SK-N-SH (cell line): ENCODE measurements around the gene TJP3. TPM values are rescaled to one million over a fixed set of nuclear protein-coding genes. Genes with fewer than 3 reads are reported as not detected.

ENCODE experiments used
- CTCF ChIA-PET: fragments of 300-600, 350-600 bp; formaldehyde crosslinking; extraction: SDS; loops from one replicate; lab custom pipeline; 2021; lab: Yijun Ruan, JAX
- POLR2A ChIA-PET: fragments of 350-600 bp; sonication (Branson Sonifier 250); formaldehyde crosslinking; extraction: SDS; loops from one replicate; lab custom pipeline; 2020; ENCODE audit warnings: antibody characterized with exemption, inconsistent platforms; lab: Yijun Ruan, JAX
- DNase-seq: peaks from one replicate; pipeline ENCODE4 v3.0.0; 2012
- H2AFZ ChIP-seq: fragments of 200-600 bp; sonication (generic); 2 replicates; pipeline ENCODE4 v1.8.1; 2016; ENCODE audit warnings: antibody characterized with exemption, mild to moderate bottlenecking, low read depth
- H3F3A ChIP-seq: fragments of 200-600 bp; sonication (generic); replicated peaks from 2 replicates; pipeline ENCODE3; 2016; ENCODE audit warnings: antibody characterized with exemption, mild to moderate bottlenecking; ENCODE audit not compliant: insufficient read depth
- H3K27ac ChIP-seq, 2 experiments: fragments of 200-500 bp in 1 of 2; fragments of 200-600 bp in 1 of 2; sonication (Bioruptor generic) in 1 of 2; sonication (generic), shearing (Covaris generic) in 1 of 2; 2 replicates each; pipeline versions ENCODE4 v1.5.1 to v1.6.1; 2014 to 2016; ENCODE audit warnings: low read depth in 2 of 2, inconsistent platforms in 1 of 2, low read length in 1 of 2, mild to moderate bottlenecking in 1 of 2, mixed read lengths in 1 of 2
- H3K27me3 ChIP-seq: fragments of 200-600 bp; sonication (generic), shearing (Covaris generic); 2 replicates; pipeline ENCODE4 v1.6.1; 2016; ENCODE audit warnings: mixed run types; ENCODE audit not compliant: insufficient read depth
- H3K36me3 ChIP-seq, 2 experiments: fragments of 200-500 bp in 1 of 2; fragments of 200-600 bp in 1 of 2; sonication (Bioruptor generic) in 1 of 2; sonication (generic) in 1 of 2; replicated peaks in 1 of 2; 2 replicates each; pipeline versions ENCODE3 to v1.5.1; 2014 to 2016; ENCODE audit warnings: low read length in 1 of 2, mild to moderate bottlenecking in 1 of 2; ENCODE audit not compliant: insufficient read depth in 2 of 2, control insufficient read depth in 1 of 2
- H3K4me1 ChIP-seq, 2 experiments: fragments of 200-500 bp in 1 of 2; fragments of 200-600 bp in 1 of 2; sonication (Bioruptor generic) in 1 of 2; sonication (generic), shearing (Covaris generic) in 1 of 2; 2 replicates each; pipeline versions ENCODE4 v1.5.1 to v1.6.1; 2014 to 2016; ENCODE audit warnings: low read depth in 1 of 2, low read length in 1 of 2, mixed run types in 1 of 2; ENCODE audit not compliant: insufficient read depth in 2 of 2, control insufficient read depth in 1 of 2
- H3K4me2 ChIP-seq: fragments of 200-600 bp; sonication (generic), shearing (Covaris generic); 2 replicates; pipeline ENCODE4 v1.6.1; 2017; ENCODE audit warnings: mixed run types
- H3K4me3 ChIP-seq, 2 experiments: fragments of 200-500 bp in 1 of 2; fragments of 200-600 bp in 1 of 2; sonication (Bioruptor generic) in 1 of 2; sonication (generic), shearing (Covaris generic) in 1 of 2; 2 replicates each; pipeline versions ENCODE4 v1.5.1 to v1.8.1; 2014 to 2016; ENCODE audit warnings: low read depth in 2 of 2, inconsistent platforms in 1 of 2, low read length in 1 of 2, mild to moderate bottlenecking in 1 of 2, mixed read lengths in 1 of 2, moderate library complexity in 1 of 2
- H3K79me2 ChIP-seq: fragments of 200-600 bp; sonication (generic); 2 replicates; pipeline ENCODE4 v1.8.1; 2017; ENCODE audit warnings: mild to moderate bottlenecking; ENCODE audit not compliant: insufficient read depth
- H3K9ac ChIP-seq: fragments of 200-600 bp; sonication (generic); 2 replicates; pipeline ENCODE4 v1.6.1; 2017; ENCODE audit warnings: mixed run types
- H3K9me2 ChIP-seq: fragments of 200-600 bp; sonication (generic); 2 replicates; pipeline ENCODE4 v1.6.1; 2017; ENCODE audit warnings: mixed run types
- H3K9me3 ChIP-seq: fragments of 200-600 bp; sonication (generic); 2 replicates; pipeline ENCODE4 v1.6.1; 2017; ENCODE audit warnings: mixed run types, mild to moderate bottlenecking, moderate library complexity
- H4K20me1 ChIP-seq: fragments of 200-600 bp; sonication (generic); 2 replicates; pipeline ENCODE4 v1.6.1; 2017; ENCODE audit warnings: mild to moderate bottlenecking, mixed run types; ENCODE audit not compliant: insufficient read depth
- CTCF ChIP-seq: fragments of 200-600 bp; sonication (generic); IDR thresholded peaks from 2 replicates; pipeline ENCODE4 v1.6.1; 2017; ENCODE audit warnings: antibody characterized with exemption, mild to moderate bottlenecking, moderate library complexity
- ELF1 ChIP-seq: IDR thresholded peaks from 2 replicates; pipeline ENCODE4 v1.4.0; 2012
- EP300 ChIP-seq, 2 experiments: IDR thresholded peaks; 2 replicates each; pipeline versions ENCODE4 v1.4.0 to v1.6.1; 2012; ENCODE audit warnings: borderline replicate concordance in 1 of 2, low read depth in 1 of 2, low read length in 1 of 2
- FOSL2 ChIP-seq: IDR thresholded peaks from 2 replicates; pipeline ENCODE4 v1.4.0; 2012; ENCODE audit warnings: low read depth, mild to moderate bottlenecking, moderate library complexity, borderline replicate concordance
- FOXM1 ChIP-seq: IDR thresholded peaks from 2 replicates; pipeline ENCODE4 v1.4.0; 2012; ENCODE audit warnings: low read depth, mild to moderate bottlenecking
- GABPA ChIP-seq: IDR thresholded peaks from 2 replicates; pipeline ENCODE4 v1.4.0; 2012; ENCODE audit warnings: low read depth, mild to moderate bottlenecking
- MAX ChIP-seq: IDR thresholded peaks from 2 replicates; pipeline ENCODE4 v1.4.0; 2012; ENCODE audit warnings: low read depth
- MEF2A ChIP-seq: IDR thresholded peaks from 2 replicates; pipeline ENCODE4 v1.4.0; 2012; ENCODE audit warnings: low read depth, borderline replicate concordance
- POLR2AphosphoS5 ChIP-seq: IDR thresholded peaks from 2 replicates; pipeline ENCODE4 v1.6.1; 2012; ENCODE audit warnings: low read depth, low read length
- RAD21 ChIP-seq: IDR thresholded peaks from 2 replicates; pipeline ENCODE4 v1.6.1; 2012; ENCODE audit warnings: mild to moderate bottlenecking, low read length
- REST ChIP-seq: IDR thresholded peaks from 2 replicates; pipeline ENCODE4 v1.6.1; 2012; ENCODE audit warnings: mild to moderate bottlenecking, low read depth, low read length, moderate library complexity
- RFX5 ChIP-seq: IDR thresholded peaks from 2 replicates; pipeline ENCODE4 v1.6.1; 2012; ENCODE audit warnings: mild to moderate bottlenecking, improper control_type of control experiment, low read length
- RXRA ChIP-seq: IDR thresholded peaks from 2 replicates; pipeline ENCODE4 v1.4.0; 2012; ENCODE audit warnings: low read depth, mild to moderate bottlenecking, borderline replicate concordance
- SMC3 ChIP-seq: IDR thresholded peaks from 2 replicates; pipeline ENCODE4 v1.6.1; 2012; ENCODE audit warnings: low read depth, low read length, improper control_type of control experiment
- ZBTB33 ChIP-seq: IDR thresholded peaks from 2 replicates; pipeline ENCODE4 v1.4.0; 2012; ENCODE audit warnings: low read depth, borderline replicate concordance
- WGBS: methylation state at CpG from one replicate; pipeline ENCODE4 v1.1.6; 2017; ENCODE audit warnings: low lambda C conversion rate; 5-methylcytosine and 5-hydroxymethylcytosine counted together
- polyA plus RNA-seq, 3 experiments: library from polyadenylated mRNA; depleted of rRNA; stranded (reverse); fragments of >200 nt; gene quantifications; 2 replicates each; pipeline ENCODE4 v1.2.3, GENCODE V29; 2012
- TF ChIP-seq, protein P1 (sequence below): fragments of 150-350 bp; IDR thresholded peaks from 2 replicates; pipeline ENCODE4 v1.6.1; 2017; ENCODE audit warnings: antibody characterized with exemption, low read length, low read depth, borderline replicate concordance

TJP3 gene
- polyA plus RNA-seq, 1 of the 3 experiments (the other 2 are of a cell fraction) = 0.36 TPM

DNA sequence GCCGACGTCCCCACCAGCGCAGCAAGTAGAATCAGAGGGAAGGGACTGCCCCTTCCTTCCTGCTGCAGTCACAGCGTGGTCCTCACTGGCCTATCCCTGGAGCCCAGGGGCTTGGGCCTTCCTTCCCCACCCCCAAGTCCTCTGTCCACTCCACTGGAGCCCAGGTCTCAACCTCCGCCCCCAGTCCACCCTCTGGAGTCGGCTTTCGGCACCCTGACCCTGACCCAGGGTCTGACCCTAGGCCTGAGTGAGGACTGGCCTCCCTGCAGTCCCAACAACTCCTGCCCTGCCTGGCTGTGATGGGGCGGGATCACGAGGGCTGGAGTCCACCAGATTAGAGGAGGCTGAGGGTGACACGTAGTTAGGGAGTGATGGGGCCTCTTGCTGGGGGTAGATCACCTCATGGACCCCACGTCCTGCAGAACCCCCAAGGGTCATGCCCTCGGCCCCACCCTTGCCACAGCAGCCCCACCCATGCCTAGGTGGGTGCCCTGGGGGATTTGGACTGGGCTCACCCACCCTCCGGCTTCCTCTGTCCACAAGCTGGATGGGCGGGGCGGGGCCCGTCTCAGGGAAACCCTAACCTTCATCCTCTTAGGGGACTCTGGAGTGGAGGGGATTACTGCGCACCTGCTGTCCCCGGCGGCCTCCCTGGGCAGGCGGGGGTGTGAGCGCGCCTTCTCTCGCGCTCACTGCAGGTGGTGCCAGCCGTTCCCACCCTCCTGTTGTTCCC lies 60.0 kb downstream of the TJP3 start:
- no peaks in the 10 kb centered on the region for H3K27me3 ChIP-seq
- no peak for DNase-seq
- WGBS = 93% methylated on average over 12 of the region's 25 CpGs
- no peak overlapping the region for H2AFZ ChIP-seq
- ChIA-PET POLR2A (interaction anchor here (0.6 kb wide), 1 partner anchor 256 kb away, joined by 3 read pairs; no protein-coding TSS in a partner anchor), CTCF (interaction anchor here (0.9 kb wide), 1 partner anchor 81 kb away, joined by 3 read pairs; no protein-coding TSS in a partner anchor)
- H3K27ac ChIP-seq = no peak overlapping the region
- TF ChIP-seq RAD21 (no peak), SMC3 (no peak), FOSL2 (no peak), GABPA (no peak), RFX5 (no peak)
- TF ChIP-seq, protein P1, sequence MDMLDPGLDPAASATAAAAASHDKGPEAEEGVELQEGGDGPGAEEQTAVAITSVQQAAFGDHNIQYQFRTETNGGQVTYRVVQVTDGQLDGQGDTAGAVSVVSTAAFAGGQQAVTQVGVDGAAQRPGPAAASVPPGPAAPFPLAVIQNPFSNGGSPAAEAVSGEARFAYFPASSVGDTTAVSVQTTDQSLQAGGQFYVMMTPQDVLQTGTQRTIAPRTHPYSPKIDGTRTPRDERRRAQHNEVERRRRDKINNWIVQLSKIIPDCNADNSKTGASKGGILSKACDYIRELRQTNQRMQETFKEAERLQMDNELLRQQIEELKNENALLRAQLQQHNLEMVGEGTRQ = no peak
- no peaks in the 10 kb centered on the region for H4K20me1 ChIP-seq
- no peaks in the 10 kb centered on the region for H3K9me2 ChIP-seq
- H3K4me3 ChIP-seq = no peak overlapping the region
- H3K4me2 ChIP-seq = no peak overlapping the region
- H3K36me3 ChIP-seq = peaks cover 0 to 16% of the 10 kb centered on the region in 2 experiments
- no peaks in the 10 kb centered on the region for H3F3A ChIP-seq
- H3K9me3 ChIP-seq = no peaks in the 10 kb centered on the region
- H3K4me1 ChIP-seq = peaks cover 0 to 3% of the 10 kb centered on the region in 2 experiments; a peak in 1 of 4 replicates
- peaks cover 13% of the 10 kb centered on the region for H3K79me2 ChIP-seq
- no peak overlapping the region for H3K9ac ChIP-seq

DNA sequence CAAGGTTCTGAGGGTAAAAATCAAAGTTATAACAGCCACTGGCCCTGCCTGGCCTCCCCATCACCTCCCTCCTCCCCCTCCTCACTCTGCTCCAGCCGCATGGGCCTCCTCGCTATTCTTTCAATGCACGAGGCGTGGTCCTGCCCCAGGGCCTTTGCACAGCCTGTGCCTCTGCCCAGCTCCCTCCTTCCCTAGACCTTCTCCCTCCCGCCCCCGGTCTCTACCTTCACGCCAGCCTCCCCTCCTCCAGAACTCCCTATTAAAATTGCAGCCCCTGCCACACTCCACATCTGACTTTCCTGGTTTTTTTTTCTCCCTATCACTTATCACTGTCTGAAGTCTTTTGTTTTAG lies 60.5 kb downstream of the TJP3 start:
- WGBS = 94% methylated on average over 7 of the region's 7 CpGs
- Histone ChIP-seq H3F3A (no peaks in the 10 kb centered on the region), H3K9ac (no peak overlapping the region), H3K27ac (no peak overlapping the region), H3K9me3 (no peaks in the 10 kb centered on the region), H3K79me2 (peaks cover 8% of the 10 kb centered on the region; the same call in 1 of the 2 replicates), H3K27me3 (no peaks in the 10 kb centered on the region), H3K4me1 (no peaks in the 10 kb centered on the region), H3K4me3 (no peak overlapping the region), H4K20me1 (no peaks in the 10 kb centered on the region), H2AFZ (no peak overlapping the region), H3K9me2 (no peaks in the 10 kb centered on the region), H3K4me2 (no peak overlapping the region), H3K36me3 (peaks cover 0 to 16% of the 10 kb centered on the region in 2 experiments)
- ChIA-PET CTCF (no interaction called here), POLR2A (interaction anchor here (0.6 kb wide), 1 partner anchor 256 kb away, joined by 3 read pairs; no protein-coding TSS in a partner anchor)
- no peak for TF ChIP-seq ELF1
- no peak for TF ChIP-seq FOXM1
- TF ChIP-seq EP300 (IDR thresholded peaks at IDR 0.05; ENCODE audit: borderline replicate concordance in 1 of 2, low read depth in 1 of 2, low read length in 1 of 2) = no peak
- TF ChIP-seq REST = no peak
- TF ChIP-seq MEF2A = no peak
- no peak for TF ChIP-seq RAD21
- no peak for TF ChIP-seq RXRA
- no peak for TF ChIP-seq ZBTB33
- no peak for TF ChIP-seq POLR2AphosphoS5
- TF ChIP-seq CTCF = no peak
- no peak for TF ChIP-seq MAX
- DNase-seq = no peak
